Measurements from ENCODE around the gene C4BPA. TPM values are rescaled to one million over a fixed set of nuclear protein-coding genes. Genes with fewer than 3 reads are reported as not detected.

C4BPA gene
- total and polyA plus RNA-seq, 4 donors, result 49.5 to 1,527 (median 1,194) TPM

GRCh38 chr1:207128336-207128921, 24.4 kb downstream of the C4BPA start (continued):
- TF ChIP-seq REST (IDR thresholded peaks at IDR 0.05), result no peak
- no peak for TF ChIP-seq GABPA (IDR thresholded peaks at IDR 0.05 in 1 of 2, conservative IDR thresholded peaks at IDR 0.05 in 1 of 2)

DNA sequence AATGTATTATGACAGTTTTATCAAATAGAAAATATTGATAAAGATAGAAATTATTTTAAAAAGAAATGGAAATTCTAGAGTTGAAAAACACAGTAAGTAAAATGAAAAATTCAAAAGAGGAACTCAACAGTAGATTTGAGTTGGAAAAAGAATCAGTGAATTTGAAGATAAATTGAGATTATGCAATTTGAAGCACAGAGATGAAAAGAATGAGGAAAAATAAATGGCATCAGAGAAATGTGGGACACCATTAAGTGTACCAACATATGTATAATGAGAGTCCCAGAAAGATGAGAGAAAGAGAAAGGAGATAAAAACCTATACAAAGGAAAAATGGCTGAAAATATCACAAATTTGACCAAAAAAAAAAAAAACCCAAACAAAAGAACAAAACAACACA, 25.0 kb downstream of the C4BPA start:
- TF ChIP-seq CTCF (IDR thresholded peaks at IDR 0.05; ENCODE audit: low read depth, low read length, missing input control) (no peak), SP1 (IDR thresholded peaks at IDR 0.05) (no peak), FOXA2 (IDR thresholded peaks at IDR 0.05) (no peak), TAF1 (conservative IDR thresholded peaks at IDR 0.05) (no peak), RXRA (IDR thresholded peaks at IDR 0.05) (no peak), NR2F2 (IDR thresholded peaks at IDR 0.05) (no peak), REST (IDR thresholded peaks at IDR 0.05) (no peak), MAX (IDR thresholded peaks at IDR 0.05) (no peak), RAD21 (IDR thresholded peaks at IDR 0.05) (no peak), YY1 (IDR thresholded peaks at IDR 0.05) (no peak), EGR1 (IDR thresholded peaks at IDR 0.05; ENCODE audit: low read depth in 2 of 2) (no peak), GABPA (IDR thresholded peaks at IDR 0.05 in 1 of 2, conservative IDR thresholded peaks at IDR 0.05 in 1 of 2) (no peak)
- TF ChIP-seq, protein P1, sequence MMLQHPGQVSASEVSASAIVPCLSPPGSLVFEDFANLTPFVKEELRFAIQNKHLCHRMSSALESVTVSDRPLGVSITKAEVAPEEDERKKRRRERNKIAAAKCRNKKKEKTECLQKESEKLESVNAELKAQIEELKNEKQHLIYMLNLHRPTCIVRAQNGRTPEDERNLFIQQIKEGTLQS (IDR thresholded peaks at IDR 0.05), result no peak
- TF ChIP-seq, protein P2, sequence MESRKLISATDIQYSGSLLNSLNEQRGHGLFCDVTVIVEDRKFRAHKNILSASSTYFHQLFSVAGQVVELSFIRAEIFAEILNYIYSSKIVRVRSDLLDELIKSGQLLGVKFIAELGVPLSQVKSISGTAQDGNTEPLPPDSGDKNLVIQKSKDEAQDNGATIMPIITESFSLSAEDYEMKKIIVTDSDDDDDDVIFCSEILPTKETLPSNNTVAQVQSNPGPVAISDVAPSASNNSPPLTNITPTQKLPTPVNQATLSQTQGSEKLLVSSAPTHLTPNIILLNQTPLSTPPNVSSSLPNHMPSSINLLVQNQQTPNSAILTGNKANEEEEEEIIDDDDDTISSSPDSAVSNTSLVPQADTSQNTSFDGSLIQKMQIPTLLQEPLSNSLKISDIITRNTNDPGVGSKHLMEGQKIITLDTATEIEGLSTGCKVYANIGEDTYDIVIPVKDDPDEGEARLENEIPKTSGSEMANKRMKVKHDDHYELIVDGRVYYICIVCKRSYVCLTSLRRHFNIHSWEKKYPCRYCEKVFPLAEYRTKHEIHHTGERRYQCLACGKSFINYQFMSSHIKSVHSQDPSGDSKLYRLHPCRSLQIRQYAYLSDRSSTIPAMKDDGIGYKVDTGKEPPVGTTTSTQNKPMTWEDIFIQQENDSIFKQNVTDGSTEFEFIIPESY (IDR thresholded peaks at IDR 0.05), result no peak
- peaks cover 7 to 59% (median 44%) of the 10 kb centered on the region in 4 donors for H3K36me3 ChIP-seq (ENCODE audit: control insufficient read depth in 4 of 4, insufficient read depth in 3 of 4, low read depth in 1 of 4, low read length in 3 of 4)

More for the DNA sequence above, 25.0 kb downstream of the C4BPA start:
- peaks cover 6 to 19% (median 13%) of the 10 kb centered on the region in 4 donors for H3K4me1 ChIP-seq (ENCODE audit: control insufficient read depth in 4 of 4, insufficient read depth in 4 of 4, low read length in 3 of 4)
- H3K27ac ChIP-seq (ENCODE audit: low read depth in 1 of 2, low read length in 2 of 2), result peak overlapping the region; percentile 35 to 60
- no peak overlapping the region for H3K9ac ChIP-seq (ENCODE audit: low read depth in 1 of 2, low read length in 2 of 2)
- DNase-seq (ENCODE audit: low spot score), result no peak
- H3K9me3 ChIP-seq (ENCODE audit: control insufficient read depth in 4 of 4, low read length in 3 of 4), result no peaks in the 10 kb centered on the region
- no peaks in the 10 kb centered on the region for H3K27me3 ChIP-seq (ENCODE audit: control insufficient read depth in 4 of 4, insufficient read depth in 4 of 4, low read length in 3 of 4)
- H3K4me3 ChIP-seq (ENCODE audit: low read depth in 1 of 3, low read length in 3 of 3), result no peak overlapping the region

All from liver (tissue), 9 donors.